Neural cell (in vitro differentiated cells): ENCODE data around the gene LSAMP.

Experiments
- EZH2 ChIP-seq: fragments of 200-600, 300-800 bp; shearing (Covaris generic), sonication (generic); IDR thresholded peaks from 2 replicates; pipeline ENCODE4 v1.6.1; 2014; ENCODE audit warnings: antibody characterized with exemption, low read length, borderline replicate concordance, mild to moderate bottlenecking; ENCODE audit not compliant: insufficient read depth, poor library complexity, severe bottlenecking
- MXI1 ChIP-seq: fragments of 450-650 bp; conservative IDR thresholded peaks from 2 replicates; pipeline ENCODE4 v1.6.1; 2014; ENCODE audit warnings: antibody characterized with exemption, mild to moderate bottlenecking; ENCODE audit not compliant: poor library complexity, severe bottlenecking
- POLR2AphosphoS5 ChIP-seq: IDR thresholded peaks from 2 replicates; pipeline ENCODE4 v1.6.1; 2012
- RAD21 ChIP-seq: fragments of 450-650 bp; conservative IDR thresholded peaks from 2 replicates; pipeline ENCODE4 v1.6.1; 2014; ENCODE audit warnings: antibody characterized with exemption, mild to moderate bottlenecking, moderate library complexity
- REST ChIP-seq: IDR thresholded peaks from 2 replicates; pipeline ENCODE4 v1.6.1; 2012; ENCODE audit warnings: borderline replicate concordance
- SMC3 ChIP-seq: fragments of 450-650 bp; conservative IDR thresholded peaks from 2 replicates; pipeline ENCODE4 v1.6.1; 2014; ENCODE audit warnings: antibody characterized with exemption, mild to moderate bottlenecking, moderate library complexity; ENCODE audit not compliant: poor library complexity
- TAF1 ChIP-seq: IDR thresholded peaks from 2 replicates; pipeline ENCODE4 v1.6.1; 2012; ENCODE audit warnings: low read depth
- TF ChIP-seq, protein P1 (sequence below): fragments of 450-650 bp; IDR thresholded peaks from 2 replicates; pipeline ENCODE4 v1.5.1; 2014; ENCODE audit warnings: antibody characterized with exemption, mild to moderate bottlenecking, moderate library complexity; ENCODE audit not compliant: poor library complexity, severe bottlenecking

DNA sequence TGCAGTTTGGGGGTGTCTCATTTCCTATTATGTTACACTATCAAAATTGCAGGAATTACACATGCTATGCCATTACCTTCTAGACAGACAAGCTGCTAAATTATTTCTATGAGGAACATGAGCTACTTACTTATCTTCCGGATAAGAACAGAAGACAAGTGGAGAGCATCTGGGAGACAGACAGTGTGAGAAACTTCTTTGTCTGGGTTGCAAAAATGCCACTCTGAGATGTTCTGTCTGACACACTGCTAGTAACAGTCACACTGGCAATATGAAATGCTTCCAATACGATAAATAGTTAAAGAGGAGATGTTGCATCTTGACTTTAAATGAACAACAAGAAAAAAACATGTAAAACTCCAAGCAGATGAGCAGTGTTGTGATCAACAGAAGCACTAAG lies 40.1 kb downstream of the LSAMP start:
- TF ChIP-seq, protein P1, sequence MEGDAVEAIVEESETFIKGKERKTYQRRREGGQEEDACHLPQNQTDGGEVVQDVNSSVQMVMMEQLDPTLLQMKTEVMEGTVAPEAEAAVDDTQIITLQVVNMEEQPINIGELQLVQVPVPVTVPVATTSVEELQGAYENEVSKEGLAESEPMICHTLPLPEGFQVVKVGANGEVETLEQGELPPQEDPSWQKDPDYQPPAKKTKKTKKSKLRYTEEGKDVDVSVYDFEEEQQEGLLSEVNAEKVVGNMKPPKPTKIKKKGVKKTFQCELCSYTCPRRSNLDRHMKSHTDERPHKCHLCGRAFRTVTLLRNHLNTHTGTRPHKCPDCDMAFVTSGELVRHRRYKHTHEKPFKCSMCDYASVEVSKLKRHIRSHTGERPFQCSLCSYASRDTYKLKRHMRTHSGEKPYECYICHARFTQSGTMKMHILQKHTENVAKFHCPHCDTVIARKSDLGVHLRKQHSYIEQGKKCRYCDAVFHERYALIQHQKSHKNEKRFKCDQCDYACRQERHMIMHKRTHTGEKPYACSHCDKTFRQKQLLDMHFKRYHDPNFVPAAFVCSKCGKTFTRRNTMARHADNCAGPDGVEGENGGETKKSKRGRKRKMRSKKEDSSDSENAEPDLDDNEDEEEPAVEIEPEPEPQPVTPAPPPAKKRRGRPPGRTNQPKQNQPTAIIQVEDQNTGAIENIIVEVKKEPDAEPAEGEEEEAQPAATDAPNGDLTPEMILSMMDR: no peak
- TF ChIP-seq POLR2AphosphoS5: no peak
- TF ChIP-seq TAF1: no peak
- TF ChIP-seq MXI1: no peak
- TF ChIP-seq REST: no peak
- TF ChIP-seq EZH2: no peak
- no peak for TF ChIP-seq RAD21
- no peak for TF ChIP-seq SMC3
